Loucy (cell line): ENCODE measurements around the gene ATP8B2.
"Not testable (repeated sequence)": the region's sequence is repeated elsewhere in the genome, so short reads cannot be mapped to it uniquely, and the experiment has no call there.

Source experiments
- H2AFZ ChIP-seq: fragments of 200-600 bp; sonication (generic); 2 replicates; pipeline ENCODE4 v1.6.0; 2016; ENCODE audit warnings: antibody characterized with exemption, mild to moderate bottlenecking, low read length, moderate library complexity
- H3F3A ChIP-seq: fragments of 200-600 bp; 2 replicates; pipeline ENCODE4 v1.6.0; 2016; ENCODE audit warnings: antibody characterized with exemption, low read depth, mild to moderate bottlenecking
- H3K27me3 ChIP-seq: fragments of 200-600 bp; sonication (generic); 2 replicates; pipeline ENCODE4 v1.6.1; 2014; ENCODE audit warnings: low read length, mild to moderate bottlenecking; ENCODE audit not compliant: insufficient read depth, poor library complexity, severe bottlenecking
- H3K36me3 ChIP-seq: fragments of 200-600 bp; sonication (generic); 2 replicates; pipeline ENCODE4 v1.6.1; 2016; ENCODE audit warnings: low read length; ENCODE audit not compliant: insufficient read depth
- H3K4me1 ChIP-seq: fragments of 200-600 bp; sonication (generic); 2 replicates; pipeline ENCODE4 v1.5.1; 2014; ENCODE audit warnings: low read length, mild to moderate bottlenecking; ENCODE audit not compliant: insufficient read depth, poor library complexity, severe bottlenecking
- H3K4me2 ChIP-seq: fragments of 200-600 bp; sonication (generic); 2 replicates; pipeline ENCODE4 v1.6.0; 2014; ENCODE audit warnings: antibody characterized with exemption, low read length, low read depth, mild to moderate bottlenecking; ENCODE audit not compliant: poor library complexity, severe bottlenecking
- H3K4me3 ChIP-seq: fragments of 200-600 bp; sonication (generic); 2 replicates; pipeline ENCODE4 v1.5.1; 2014; ENCODE audit warnings: low read length, mild to moderate bottlenecking, mixed read lengths; ENCODE audit not compliant: poor library complexity, severe bottlenecking
- H3K79me2 ChIP-seq: fragments of 200-600 bp; sonication (generic); 2 replicates; pipeline ENCODE4 v1.6.1; 2014; ENCODE audit warnings: low read length; ENCODE audit not compliant: insufficient read depth
- H3K9ac ChIP-seq: fragments of 200-600 bp; sonication (generic); 2 replicates; pipeline ENCODE4 v1.6.0; 2014; ENCODE audit warnings: mild to moderate bottlenecking, low read depth, low read length, moderate library complexity; ENCODE audit not compliant: poor library complexity, severe bottlenecking
- H3K9me2 ChIP-seq: fragments of 200-600 bp; sonication (generic); replicated peaks from 2 replicates; pipeline ENCODE4 v1.6.1; 2016; ENCODE audit warnings: low read depth, low read length, mixed read lengths
- H3K9me3 ChIP-seq: fragments of 200-600 bp; sonication (generic); 2 replicates; pipeline ENCODE4 v1.6.1; 2014; ENCODE audit warnings: mild to moderate bottlenecking, antibody characterized with exemption, low read length, low read depth; ENCODE audit not compliant: insufficient read depth
- H4K20me1 ChIP-seq: fragments of 200-600 bp; sonication (generic); 2 replicates; pipeline ENCODE4 v1.6.0; 2014; ENCODE audit warnings: antibody characterized with exemption, low read length, mild to moderate bottlenecking; ENCODE audit not compliant: insufficient read depth, poor library complexity, severe bottlenecking
- CTCF ChIP-seq: fragments of 200-600 bp; sonication (generic); conservative IDR thresholded peaks from 2 replicates; pipeline ENCODE4 v1.5.1; 2014; ENCODE audit warnings: mild to moderate bottlenecking, antibody characterized with exemption, low read length
- EZH2phosphoT487 ChIP-seq: fragments of 200-600 bp; IDR thresholded peaks from 2 replicates; pipeline ENCODE4 v1.6.1; 2018; ENCODE audit warnings: antibody characterized with exemption, mild to moderate bottlenecking, moderate library complexity, borderline replicate concordance

Gene ATP8B2

GRCh38 chr1:154335025-154335714 lies 9.8 kb downstream of the ATP8B2 start:
- Histone ChIP-seq H3K27me3 (no peaks in the 10 kb centered on the region), H4K20me1 (no peaks in the 10 kb centered on the region), H3K9ac (no peak overlapping the region), H3K4me3 (peak overlapping the region; percentile 24), H3K36me3 (peaks cover 35% of the 10 kb centered on the region; the same call in 1 of the 2 replicates), H3K9me3 (no peaks in the 10 kb centered on the region), H3K9me2 (no peaks in the 10 kb centered on the region), H2AFZ (no peak overlapping the region), H3K4me2 (peak overlapping the region; percentile 50), H3K79me2 (no peaks in the 10 kb centered on the region), H3F3A (no peaks in the 10 kb centered on the region; the same call in 1 of the 2 replicates), H3K4me1 (peaks cover 28% of the 10 kb centered on the region)
- TF ChIP-seq CTCF (peak; percentile 90), EZH2phosphoT487 (no peak)

GRCh38 chr1:154337253-154337894 lies 12.0 kb downstream of the ATP8B2 start:
- Histone ChIP-seq H3K27me3 (no peaks in the 10 kb centered on the region), H2AFZ (no peak overlapping the region), H3K4me3 (no peak overlapping the region), H4K20me1 (no peaks in the 10 kb centered on the region), H3F3A (no peaks in the 10 kb centered on the region; the same call in 1 of the 2 replicates), H3K9me2 (no peaks in the 10 kb centered on the region), H3K4me2 (peak overlapping the region; percentile 35), H3K4me1 (peaks cover 25% of the 10 kb centered on the region), H3K79me2 (no peaks in the 10 kb centered on the region), H3K9me3 (no peaks in the 10 kb centered on the region), H3K9ac (peak overlapping the region; percentile 10), H3K36me3 (peaks cover 42% of the 10 kb centered on the region; the same call in 1 of the 2 replicates)
- TF ChIP-seq EZH2phosphoT487 = no peak
- TF ChIP-seq CTCF = no peak

GRCh38 chr1:154338875-154339274 lies 13.6 kb downstream of the ATP8B2 start:
- Histone ChIP-seq H3K4me1 (peaks cover 36% of the 10 kb centered on the region), H3K9ac (no peak overlapping the region), H4K20me1 (no peaks in the 10 kb centered on the region), H3K27me3 (no peaks in the 10 kb centered on the region), H2AFZ (no peak overlapping the region), H3K9me2 (no peaks in the 10 kb centered on the region), H3K36me3 (peaks cover 56% of the 10 kb centered on the region; the same call in 1 of the 2 replicates), H3F3A (no peaks in the 10 kb centered on the region; the same call in 1 of the 2 replicates), H3K9me3 (no peaks in the 10 kb centered on the region), H3K4me2 (no peak overlapping the region), H3K4me3 (no peak overlapping the region), H3K79me2 (no peaks in the 10 kb centered on the region)
- no peak for TF ChIP-seq EZH2phosphoT487
- no peak for TF ChIP-seq CTCF

GRCh38 chr1:154341366-154341765 lies 16.0 kb downstream of the ATP8B2 start:
- not testable (repeated sequence) for H3K9ac ChIP-seq, H3K4me2 ChIP-seq, H3K79me2 ChIP-seq, H3K27me3 ChIP-seq, H2AFZ ChIP-seq, H4K20me1 ChIP-seq, H3K9me2 ChIP-seq, H3F3A ChIP-seq, H3K4me3 ChIP-seq, H3K9me3 ChIP-seq
- Histone ChIP-seq H3K4me1 (peaks cover 29% of the 10 kb centered on the region), H3K36me3 (peaks cover 71% of the 10 kb centered on the region; the same call in 1 of the 2 replicates)
